ENCODE measurements around the gene RFX1.

DNA sequence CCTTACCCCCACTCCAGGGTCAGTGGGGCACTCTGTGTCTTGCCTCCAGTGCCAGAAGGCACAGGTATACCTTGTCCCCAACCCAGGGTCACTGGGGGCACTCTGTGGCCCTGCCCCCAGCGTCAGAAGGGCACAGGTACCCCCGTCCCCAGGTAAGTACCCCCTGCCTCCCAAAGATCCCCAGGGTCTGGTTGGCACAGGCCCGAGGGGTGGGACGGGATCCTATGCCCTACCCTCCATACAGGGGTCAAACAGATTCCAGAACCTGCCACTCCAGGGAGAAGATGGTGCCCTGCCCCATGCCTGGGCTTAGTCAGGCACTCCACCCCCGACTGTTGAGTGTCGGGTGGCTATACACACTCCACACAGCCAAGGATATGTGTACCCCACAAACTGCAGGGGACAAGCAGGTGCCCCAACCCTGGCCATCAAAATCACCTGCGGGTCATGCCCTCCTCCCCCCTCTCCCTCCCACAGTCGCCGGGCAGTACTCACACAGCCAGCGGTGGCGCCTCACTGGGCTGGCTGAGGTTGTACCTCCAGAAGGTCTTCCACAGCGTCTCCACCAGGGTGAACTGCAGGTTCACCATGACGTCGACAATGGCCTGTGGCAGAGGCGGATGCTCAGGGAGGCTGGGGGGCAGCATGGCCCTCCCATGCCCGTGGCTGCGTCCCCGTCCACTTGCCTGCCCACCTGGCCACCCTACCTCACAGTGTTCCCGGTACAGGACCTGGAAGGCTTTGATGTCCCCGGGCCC lies 40.0 kb downstream of the RFX1 start:
- no peak for TF ChIP-seq GATAD2B (IDR thresholded peaks at IDR 0.05; ENCODE audit: borderline replicate concordance)
- TF ChIP-seq EZH2 (IDR thresholded peaks at IDR 0.05; ENCODE audit: borderline replicate concordance, low read depth, low read length), result no peak
- TF ChIP-seq, protein P1, sequence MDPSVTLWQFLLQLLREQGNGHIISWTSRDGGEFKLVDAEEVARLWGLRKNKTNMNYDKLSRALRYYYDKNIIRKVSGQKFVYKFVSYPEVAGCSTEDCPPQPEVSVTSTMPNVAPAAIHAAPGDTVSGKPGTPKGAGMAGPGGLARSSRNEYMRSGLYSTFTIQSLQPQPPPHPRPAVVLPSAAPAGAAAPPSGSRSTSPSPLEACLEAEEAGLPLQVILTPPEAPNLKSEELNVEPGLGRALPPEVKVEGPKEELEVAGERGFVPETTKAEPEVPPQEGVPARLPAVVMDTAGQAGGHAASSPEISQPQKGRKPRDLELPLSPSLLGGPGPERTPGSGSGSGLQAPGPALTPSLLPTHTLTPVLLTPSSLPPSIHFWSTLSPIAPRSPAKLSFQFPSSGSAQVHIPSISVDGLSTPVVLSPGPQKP (CRISPR knock-in tag; IDR thresholded peaks at IDR 0.05), result no peak
- no peak for TF ChIP-seq POLR2AphosphoS5 (IDR thresholded peaks at IDR 0.05; ENCODE audit: control insufficient read depth, insufficient read depth, low read depth, low read length)
- TF ChIP-seq NR2C2 (CRISPR knock-in tag; IDR thresholded peaks at IDR 0.05), result no peak
- no peak for TF ChIP-seq NR2C2 (tag; IDR thresholded peaks at IDR 0.05)
- TF ChIP-seq RBM34 (IDR thresholded peaks at IDR 0.05; ENCODE audit: borderline replicate concordance, insufficient read depth, low read length), result no peak
- no peak for TF ChIP-seq POLR2A (conservative IDR thresholded peaks at IDR 0.05)
- TF ChIP-seq CTCF (IDR thresholded peaks at IDR 0.05 in 2 of 3, conservative IDR thresholded peaks at IDR 0.05 in 1 of 3; ENCODE audit: insufficient read depth in 2 of 3, low read depth in 1 of 3, low read length in 3 of 3), result no peak
- TF ChIP-seq FUS (optimal IDR thresholded peaks at IDR 0.05; ENCODE audit: low read depth, low read length), result no peak
- TF ChIP-seq, protein P2, sequence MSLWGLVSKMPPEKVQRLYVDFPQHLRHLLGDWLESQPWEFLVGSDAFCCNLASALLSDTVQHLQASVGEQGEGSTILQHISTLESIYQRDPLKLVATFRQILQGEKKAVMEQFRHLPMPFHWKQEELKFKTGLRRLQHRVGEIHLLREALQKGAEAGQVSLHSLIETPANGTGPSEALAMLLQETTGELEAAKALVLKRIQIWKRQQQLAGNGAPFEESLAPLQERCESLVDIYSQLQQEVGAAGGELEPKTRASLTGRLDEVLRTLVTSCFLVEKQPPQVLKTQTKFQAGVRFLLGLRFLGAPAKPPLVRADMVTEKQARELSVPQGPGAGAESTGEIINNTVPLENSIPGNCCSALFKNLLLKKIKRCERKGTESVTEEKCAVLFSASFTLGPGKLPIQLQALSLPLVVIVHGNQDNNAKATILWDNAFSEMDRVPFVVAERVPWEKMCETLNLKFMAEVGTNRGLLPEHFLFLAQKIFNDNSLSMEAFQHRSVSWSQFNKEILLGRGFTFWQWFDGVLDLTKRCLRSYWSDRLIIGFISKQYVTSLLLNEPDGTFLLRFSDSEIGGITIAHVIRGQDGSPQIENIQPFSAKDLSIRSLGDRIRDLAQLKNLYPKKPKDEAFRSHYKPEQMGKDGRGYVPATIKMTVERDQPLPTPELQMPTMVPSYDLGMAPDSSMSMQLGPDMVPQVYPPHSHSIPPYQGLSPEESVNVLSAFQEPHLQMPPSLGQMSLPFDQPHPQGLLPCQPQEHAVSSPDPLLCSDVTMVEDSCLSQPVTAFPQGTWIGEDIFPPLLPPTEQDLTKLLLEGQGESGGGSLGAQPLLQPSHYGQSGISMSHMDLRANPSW (CRISPR knock-in tag; IDR thresholded peaks at IDR 0.05), result no peak
- no peak for TF ChIP-seq RNF2 (IDR thresholded peaks at IDR 0.05)
